Astrocyte of the hippocampus (primary cell): ENCODE measurements around the gene FLAD1.
A peak's percentile ranks its signal among the peaks of the same experiment; 100 is the strongest.

ENCODE experiments used
- DNase-seq: peaks from one replicate; pipeline ENCODE4 v3.0.0; 2011; ENCODE audit warnings: low read depth, low spot score

FLAD1 gene

DNA sequence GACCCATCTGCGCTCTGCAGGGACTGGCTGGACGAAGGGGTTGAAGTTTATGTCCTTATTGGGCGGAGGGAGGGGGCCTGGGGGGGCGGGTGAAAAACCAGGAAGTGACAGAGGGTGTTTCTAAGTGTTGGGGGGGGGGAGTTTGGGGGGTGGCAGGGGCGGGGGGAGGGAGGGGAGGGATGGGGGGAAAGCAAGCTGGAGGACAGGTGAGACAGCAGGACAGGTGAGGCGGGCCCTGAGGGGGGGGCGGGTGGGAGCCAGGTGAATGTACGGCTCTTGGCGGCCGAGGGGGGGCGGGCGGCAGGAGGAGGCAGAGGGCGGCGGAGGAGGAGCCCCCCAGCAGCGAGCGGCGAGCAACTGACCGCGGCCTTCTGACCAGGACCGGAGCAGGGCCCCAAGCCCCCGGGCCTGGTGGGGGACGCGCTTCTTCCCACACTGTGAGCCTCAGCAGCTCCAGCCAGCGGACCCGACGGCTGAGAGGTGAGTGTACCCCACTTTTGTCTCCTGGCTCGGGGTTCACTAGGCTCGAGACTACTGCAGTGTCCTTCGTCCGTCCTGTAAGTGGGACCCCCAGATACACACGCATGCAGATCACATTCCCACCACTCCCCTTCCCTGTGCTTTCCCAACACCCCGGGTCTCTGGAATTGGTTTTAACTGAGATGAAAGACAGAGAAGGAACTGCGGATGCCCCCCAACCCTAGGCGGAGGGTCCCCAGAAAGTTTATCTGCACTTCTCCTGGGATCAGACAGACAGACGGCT lies 19.5 kb downstream of the FLAD1 start, which contains the start of gene ZBTB7B:
ZBTB7B (plus strand) TSS at position 339 of the 763 bp plus-strand sequence. CDS start 11,859 bp downstream, outside the sequence.
- DNase-seq = peak; percentile 54

DNA sequence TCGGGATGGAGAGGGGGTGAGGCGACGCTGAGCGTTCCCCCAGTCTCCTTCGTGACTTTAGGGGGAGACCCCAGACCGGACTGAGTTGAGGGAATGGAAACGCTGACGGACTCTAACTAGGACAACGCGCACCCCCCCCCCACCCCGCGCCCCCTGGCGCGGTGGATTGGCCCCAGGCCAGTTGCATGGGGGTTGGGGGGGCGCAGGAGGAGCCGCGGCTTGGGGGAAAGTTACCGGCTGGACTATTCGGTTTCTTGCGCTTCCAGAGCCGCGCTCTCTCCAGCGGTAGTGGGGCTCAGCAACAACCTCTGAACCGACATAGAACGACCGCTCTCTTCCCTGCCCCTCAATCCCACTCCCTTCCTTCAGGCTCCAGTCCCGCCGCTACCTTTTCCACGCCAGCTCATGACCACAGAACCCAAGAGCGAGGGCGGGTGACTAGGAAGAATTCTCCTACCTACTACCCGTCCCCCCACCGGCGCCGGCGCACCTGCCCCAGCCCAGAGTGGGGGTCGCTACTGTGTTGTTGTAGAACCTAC lies 20.2 kb downstream of the FLAD1 start:
- peak; percentile 58 for DNase-seq

DNA sequence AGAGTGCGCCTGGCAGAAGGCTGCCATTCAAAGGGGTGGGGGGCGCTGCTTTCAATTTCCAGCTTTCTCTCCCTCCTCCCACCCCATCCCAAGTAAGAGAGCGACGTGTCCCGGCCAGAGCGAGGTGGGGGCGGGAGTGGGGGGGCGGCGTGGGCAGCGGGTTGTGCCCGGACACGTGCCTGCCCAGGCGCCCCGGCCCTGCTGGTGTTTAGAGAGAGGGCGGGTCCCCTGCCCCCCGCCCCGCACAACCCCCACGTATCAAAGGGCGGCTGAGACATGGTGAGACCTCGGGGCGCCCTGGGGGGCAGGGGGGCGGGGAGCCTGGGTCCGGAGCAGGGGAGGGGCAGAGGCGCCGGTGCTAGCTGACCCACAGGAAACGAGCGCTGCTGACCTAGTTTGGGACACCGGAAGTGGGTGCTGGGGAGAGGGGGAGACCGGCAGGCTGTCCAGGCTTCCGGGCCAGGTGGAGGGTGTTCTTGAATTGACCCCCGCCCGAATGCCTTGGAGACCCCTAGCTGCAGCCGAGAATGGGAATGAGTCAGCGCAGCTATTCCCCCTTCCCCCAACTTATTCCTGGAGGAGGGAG lies 20.7 kb downstream of the FLAD1 start:
- peak; percentile 62 for DNase-seq

DNA sequence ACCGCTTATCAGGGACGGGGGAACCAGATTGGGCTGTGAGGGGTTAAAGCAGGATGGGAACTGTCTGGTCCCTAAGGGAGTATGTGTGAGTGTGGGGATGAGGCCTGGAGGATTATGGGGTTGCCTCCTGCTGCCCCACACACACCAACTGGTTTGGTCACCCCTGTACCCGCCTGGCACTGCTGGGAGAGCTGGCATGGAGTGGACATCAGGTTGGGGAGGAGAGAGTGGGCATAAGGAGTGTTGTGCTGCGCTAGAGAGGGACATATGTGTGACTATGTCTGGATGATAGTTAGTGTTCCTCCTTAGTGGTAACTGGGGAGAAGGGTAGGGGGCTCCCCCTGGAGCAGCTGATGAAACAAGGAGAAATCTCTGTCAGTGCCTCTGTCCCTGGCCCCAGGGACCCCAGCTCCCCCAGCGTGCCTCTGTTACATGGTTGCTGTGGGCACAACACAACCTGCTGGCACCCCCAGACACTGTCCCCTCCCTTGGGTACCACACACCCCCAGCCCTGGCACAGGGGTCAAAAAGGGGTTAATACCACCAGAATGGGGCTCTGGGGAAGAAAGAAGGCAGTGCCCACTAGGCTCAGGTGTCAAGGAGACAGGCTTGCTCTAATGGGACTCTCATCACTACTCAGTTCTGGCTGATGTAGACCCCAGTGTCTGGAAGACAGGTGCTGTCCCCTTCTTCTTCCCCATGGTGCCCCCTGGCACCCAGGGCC lies 21.4 kb downstream of the FLAD1 start:
- DNase-seq = no peak

DNA sequence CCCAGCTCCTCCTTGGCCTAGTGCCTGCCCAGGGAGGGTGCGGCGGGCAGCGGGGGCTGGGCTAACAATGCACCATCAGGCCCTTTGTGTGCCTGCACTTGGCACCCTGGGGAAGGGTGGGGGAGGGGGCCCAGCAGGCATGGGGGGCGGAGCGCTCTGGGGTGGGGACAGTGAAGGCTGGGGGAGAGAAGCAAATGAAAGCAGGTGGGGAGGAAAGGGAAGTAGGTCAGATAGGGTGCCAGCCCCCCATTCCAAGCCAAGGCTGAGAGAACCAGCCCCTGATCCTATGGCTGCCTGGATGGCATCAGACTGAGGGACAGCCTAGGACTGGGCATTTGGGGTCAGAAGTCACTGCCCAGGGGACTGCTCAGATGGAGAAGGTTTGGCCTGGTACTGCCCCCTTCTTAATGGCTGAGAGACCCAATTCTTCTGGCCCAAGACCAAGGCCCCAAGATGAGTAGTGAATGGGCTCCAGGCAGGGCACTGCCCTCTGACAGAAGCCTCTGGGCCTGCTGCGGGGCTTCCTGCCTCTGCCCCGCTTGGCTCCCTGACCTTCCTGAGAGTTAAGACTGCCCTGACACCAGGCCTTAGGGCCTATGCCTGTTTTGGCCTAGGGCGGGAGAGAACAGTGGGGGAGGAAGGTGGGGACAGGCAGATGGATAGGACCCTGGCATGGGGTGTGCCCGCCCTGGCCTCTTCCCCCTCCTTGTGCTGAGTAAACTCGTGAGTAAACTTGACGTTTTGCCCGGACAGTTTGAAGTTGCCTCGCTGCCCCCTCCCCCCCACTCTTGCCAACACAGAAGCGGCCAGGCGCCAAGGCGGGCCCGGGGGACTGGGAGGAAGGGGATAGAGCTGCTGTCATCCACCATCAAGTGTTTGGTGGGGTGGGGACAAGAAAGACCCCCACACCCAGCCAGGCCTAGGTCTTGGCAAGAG lies 22.2 kb downstream of the FLAD1 start:
- peak; percentile 65 for DNase-seq

DNA sequence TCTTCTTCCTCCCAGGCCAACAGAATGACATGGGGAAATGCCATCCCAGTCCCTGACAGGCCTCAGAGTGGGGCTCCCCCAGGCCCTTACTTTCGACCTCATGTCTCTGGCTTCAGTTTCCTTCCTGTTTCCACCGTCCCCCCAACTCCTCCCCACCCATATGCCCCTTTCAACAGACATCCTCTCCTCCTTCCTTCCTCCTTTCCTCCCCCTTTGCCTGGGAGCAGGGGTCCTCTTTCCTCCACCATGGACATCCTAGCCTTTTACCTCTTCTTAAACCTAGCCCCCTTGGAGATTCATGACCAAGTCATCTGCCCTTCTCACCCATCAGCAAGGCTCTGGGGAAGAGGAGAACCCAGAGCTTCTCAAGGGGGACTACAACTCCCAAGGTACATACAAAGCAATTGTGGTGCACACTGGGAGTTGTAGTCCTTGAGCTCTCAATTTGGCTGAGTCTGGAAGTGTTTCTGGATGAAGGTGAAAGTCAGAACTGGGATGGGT lies 23.5 kb downstream of the FLAD1 start:
- peak; percentile 22 for DNase-seq

DNA sequence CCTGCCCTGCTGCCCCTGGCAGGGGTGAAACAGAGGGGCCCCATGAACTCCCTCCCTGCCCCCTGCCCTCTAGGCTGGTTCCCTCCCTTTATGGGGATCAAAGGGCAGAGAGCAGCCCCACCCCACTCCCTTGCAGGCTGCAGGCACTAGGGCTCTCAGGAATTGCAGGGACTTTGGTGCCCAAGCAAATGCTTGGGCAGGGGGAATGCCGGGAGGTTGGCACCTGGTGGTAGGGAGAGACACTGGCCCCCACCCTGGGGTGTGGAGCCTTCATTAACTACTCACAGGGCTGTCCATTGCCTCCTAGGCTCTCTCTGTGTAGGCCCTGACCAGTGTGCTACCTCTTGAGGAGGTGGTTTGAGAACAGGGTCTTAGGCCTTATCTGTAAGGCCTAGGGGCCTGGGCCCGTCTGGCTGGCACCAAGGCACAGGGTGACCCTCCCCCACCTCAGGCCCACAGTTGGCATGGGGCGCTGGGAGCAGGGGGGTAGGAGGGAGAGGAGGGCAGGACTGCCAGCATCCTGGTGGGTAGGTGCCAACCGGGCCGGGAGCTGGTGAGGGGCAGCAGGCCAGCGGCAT lies 24.2 kb downstream of the FLAD1 start:
- DNase-seq = no peak

DNA sequence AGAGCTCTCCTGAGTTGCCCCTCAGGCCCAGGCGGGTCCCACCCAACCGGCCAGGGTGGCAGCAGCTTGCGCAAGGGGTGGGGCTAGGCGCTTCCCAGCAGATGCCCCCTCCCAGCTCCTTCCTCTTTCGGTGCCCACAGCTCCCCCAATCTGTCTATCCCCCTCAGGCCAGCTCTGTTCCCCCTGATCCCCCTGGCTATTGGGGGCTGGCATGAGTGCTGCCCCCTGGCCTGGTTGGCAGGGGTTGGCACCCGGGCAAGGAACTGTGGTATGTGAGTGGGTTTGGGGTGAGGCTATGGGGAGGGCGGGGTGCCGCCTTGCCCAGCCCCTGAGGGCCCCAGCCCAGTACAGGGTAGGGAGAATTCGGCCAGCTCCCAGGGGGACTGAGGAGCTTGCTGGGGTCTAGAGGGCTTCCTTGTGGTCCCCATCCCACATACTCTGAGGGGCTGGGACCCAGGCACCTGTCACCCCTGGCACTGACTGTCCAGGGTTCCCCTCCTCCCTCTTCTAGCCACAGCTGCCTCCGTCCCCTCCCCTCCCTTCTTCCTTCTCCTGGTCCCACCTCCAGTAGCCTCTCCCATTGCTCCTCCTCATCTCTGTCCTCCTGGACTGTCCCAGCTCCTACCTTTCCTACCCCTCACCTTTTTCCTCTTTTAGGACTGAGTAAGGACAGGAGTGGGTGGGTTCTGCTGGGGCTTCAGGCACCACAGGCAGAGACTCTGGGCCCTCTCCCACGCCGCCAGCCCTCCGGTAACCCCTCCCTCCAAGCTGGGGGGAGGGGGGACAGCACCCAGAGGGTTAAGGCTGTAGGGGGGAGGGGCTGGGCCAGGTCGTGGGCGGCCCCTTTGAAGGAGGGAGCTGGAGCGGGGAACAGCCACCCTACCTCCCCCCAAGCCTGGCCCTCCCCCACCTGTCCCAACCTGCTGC lies 25.1 kb downstream of the FLAD1 start:
- DNase-seq = no peak

DNA sequence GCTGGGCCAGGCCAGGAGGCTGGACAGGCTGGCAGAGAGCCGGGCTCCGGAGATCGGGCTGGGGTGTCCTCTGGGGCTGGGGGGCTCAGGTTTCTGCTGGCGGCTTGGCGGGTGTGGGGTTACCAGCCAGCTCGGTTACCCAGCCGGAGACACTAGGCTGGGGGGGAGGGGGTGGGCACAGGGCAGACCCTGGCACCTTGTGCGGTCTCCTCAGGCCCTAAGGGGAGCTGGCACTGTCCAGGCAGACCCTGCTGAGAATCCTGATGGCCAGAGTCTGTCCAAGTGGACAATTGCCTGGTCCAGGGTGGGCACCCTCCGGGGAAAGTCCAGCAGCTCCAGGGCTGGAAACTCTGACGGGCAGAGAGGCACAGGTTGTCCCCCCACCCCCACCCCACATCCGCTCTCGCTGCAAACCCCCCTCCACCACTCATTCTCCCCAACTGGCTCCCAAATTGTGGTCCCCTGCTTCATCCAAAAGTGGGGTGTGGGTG lies 26.1 kb downstream of the FLAD1 start:
- no peak for DNase-seq

DNA sequence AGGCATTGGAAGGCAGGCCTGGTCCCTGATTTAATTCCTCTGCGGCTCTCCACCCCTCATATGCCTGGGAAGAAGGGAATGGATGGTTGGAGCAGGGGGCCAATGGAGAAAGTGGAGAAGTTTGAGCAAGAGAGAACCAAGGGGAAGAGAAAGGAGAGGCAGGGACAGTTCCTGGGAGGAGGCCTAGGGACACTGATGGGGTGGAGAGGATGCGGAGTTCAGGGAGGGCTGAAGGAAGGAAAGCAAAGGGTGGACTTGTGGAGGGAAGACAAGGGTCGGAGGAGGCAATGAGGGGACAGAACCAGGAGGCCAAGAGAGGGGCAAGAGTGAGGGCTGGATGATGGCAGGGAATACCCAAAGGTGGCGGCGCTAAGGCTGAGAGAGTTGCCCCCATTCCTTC lies 26.6 kb downstream of the FLAD1 start:
- no peak for DNase-seq

DNA sequence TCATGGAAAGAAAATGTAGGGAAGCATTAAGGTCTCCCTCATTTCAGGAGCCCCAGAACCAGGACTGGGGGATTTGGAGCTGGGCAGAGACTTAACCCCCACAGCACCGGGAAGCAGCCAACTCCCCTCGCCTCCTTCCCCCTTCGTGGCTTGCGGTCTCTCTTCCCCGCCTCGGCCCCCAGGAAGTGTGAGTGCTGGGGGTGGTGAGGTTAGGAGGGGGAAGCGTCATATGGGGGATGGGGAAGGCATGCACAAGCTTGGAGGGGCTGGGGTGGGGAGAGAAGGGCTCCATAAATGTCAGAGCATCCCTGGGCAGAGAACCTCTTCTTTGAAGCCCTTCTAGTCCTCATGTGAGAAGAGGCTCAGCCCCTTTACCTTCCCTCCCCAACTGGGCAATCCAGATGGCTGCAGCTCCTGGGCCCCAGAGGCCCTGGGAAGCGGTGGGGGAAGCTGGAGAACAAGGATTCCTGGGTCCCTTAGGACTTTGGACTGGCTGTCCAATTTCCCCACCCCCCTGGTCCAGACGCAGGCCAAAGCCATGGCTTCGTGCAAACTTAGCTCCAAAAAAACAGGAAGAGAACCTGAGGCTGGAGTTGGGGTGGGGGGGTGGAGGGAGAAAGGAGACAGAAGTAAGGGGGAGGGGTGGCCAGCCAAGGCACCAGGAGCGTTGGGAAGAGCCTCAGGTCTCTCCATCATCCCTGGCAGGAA lies 27.2 kb downstream of the FLAD1 start:
- DNase-seq = no peak

DNA sequence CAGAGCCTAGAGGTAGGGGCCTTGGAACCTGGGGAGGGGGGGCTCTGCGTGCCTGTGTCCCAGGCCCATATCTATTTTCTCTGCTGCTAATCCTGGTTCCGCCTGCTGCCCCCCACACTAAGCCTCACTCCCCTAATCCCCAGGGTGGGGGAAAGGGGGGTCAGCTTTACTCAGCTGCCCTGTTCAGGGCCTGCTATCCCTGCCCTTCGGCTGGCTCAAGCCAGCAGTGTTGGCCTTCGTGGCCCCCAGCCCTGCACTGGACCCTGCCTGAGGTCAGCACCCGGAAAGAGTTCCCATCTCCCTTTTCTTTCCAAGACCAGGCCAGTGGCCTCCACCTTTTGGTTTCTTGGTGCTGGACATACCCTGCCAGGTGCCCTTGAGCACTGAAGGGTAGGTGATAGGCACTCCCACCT lies 27.9 kb downstream of the FLAD1 start:
- no peak for DNase-seq

DNA sequence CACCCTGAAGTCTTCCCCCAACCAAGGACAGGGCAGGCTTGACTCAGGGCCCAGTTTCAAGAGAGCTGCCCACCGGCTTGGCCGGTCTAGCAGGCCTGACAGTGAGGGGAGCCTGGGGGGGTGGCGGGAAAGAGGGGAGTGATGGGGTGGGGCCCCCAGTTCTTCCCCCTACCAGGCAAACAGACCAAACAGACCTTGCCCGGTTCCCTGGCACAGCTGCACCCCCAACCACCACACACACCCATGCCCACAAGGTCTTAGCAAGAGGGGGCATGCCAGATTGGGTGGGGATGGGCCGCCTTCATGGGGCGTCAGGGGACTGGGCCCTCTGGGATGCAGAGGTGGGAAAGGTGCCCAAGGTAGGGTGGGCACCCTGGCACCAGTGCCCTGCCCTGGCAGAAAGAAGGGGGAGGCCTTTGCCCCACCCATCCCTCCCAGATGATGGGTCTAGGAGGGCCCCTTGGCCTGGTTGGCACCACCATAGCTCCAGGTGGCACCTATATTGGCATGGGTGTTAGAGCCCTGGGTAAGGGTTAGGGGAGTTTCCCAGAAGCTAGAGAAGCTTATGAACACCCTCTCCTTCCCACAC lies 28.4 kb downstream of the FLAD1 start:
- no peak for DNase-seq

DNA sequence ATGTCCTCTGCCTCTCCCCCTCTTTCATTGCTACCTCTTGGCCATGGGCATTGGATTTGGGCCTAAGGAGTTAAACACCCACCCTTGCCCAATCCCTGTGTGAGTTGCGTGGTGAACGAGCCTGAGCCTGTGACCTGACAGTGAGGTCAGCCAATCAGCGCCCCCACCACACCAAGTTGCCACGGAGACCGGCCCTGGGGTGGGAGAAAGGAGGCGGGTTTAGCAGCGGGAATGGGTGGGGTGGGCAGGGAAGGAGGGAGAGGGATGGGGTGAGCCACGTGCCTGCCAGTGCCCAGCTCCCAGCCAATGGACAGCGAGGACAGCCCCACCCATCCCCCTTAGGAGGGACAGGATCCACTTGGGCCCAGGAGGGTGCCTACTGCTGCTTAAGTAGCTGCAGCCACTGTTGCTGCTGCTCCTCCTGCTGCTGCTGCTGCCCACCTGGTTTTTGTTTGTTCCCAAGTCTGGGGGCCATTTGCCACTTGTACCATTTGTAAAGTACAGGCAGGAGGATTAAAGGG lies 28.9 kb downstream of the FLAD1 start:
- peak; percentile 34 for DNase-seq

DNA sequence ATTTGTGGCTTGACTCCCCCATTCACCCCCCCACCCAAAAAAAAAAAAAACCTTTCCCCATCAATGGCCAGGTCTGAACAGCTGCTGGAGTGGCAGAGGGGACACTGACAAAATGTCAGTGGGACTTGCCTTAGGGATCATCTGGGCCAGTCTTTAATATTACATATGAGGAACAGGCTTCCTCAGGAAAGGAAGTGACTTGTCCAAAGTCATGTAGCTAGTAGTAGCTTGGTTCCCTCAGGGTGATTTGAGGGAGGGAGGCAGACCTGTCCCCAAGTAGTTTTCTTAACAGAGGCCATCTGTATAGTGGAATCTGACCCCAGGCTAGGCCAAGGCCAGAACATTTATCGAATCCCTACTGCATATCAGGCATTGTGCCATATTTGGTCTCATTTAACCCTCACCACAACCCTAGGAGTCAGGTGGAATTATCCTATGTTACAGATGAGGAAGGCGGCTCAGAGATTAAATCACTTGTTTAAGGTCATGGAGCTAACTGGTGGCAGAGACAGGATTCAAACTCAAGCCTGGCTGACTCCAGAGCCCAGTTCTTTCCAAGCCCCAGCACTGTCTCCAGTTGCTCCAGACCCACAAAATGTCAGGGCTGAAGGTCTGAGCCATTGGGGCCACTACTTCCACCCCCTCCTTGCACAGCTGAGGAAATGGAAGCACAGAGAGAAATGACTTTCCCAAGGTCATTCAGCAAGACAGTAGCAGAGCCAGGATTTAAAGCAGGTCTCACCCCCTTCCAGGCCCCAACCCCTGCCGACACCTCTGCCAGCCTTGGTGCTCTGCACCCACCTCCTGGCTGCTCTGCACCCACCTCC lies 29.8 kb downstream of the FLAD1 start:
- DNase-seq = no peak

DNA sequence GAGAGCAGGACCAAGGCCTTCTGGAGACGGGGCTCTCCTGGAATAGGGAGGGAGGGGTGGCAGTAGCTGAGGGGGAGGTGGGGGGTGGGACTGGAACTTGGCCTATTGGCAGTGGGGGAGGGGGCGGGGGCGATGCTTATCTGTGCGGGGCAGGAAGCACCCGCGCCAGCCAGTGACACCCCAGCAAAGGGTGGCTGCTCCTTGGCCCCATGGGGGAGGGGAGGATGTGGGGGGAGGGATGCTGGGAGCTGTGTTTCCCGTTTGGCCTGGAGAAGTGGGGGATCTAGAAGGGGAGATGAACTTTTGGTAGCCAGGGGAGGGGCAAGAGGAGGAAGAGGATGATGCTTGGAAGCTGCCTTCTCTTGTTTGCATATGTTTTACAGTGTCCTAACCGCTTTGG lies 30.5 kb downstream of the FLAD1 start:
- no peak for DNase-seq
